ENCODE measurements around the gene TFF1.

Gene TFF1

GRCh38 chr21:42379426-42380215 is 13.3 kb upstream of the TFF1 start:
- DNase-seq: no peak

- DNase-seq: no peak
These were observed 12.1 kb upstream of the TFF1 start for GRCh38 chr21:42378418-42378817.

- no peak for DNase-seq
These were observed 11.6 kb upstream of the TFF1 start for GRCh38 chr21:42377951-42378340.

GRCh38 chr21:42377211-42377950 is 11.0 kb upstream of the TFF1 start:
- no peak for DNase-seq

- DNase-seq: no peak
These were observed 10.1 kb upstream of the TFF1 start for GRCh38 chr21:42376338-42376982.

- DNase-seq: no peak
These were observed 9.6 kb upstream of the TFF1 start for GRCh38 chr21:42375966-42376337.

GRCh38 chr21:42375506-42375905 is 9.2 kb upstream of the TFF1 start:
- no peak for DNase-seq

- no peak for DNase-seq
These were observed 8.6 kb upstream of the TFF1 start for GRCh38 chr21:42374864-42375499.

GRCh38 chr21:42374457-42374856 is 8.1 kb upstream of the TFF1 start:
- no peak for DNase-seq

GRCh38 chr21:42373908-42374455 is 7.6 kb upstream of the TFF1 start:
- DNase-seq: no peak

- no peak for DNase-seq
These were observed 7.0 kb upstream of the TFF1 start for GRCh38 chr21:42373196-42373907.

GRCh38 chr21:42370894-42371654 is 4.7 kb upstream of the TFF1 start:
- no peak for DNase-seq

GRCh38 chr21:42369821-42370220 is 3.5 kb upstream of the TFF1 start:
- DNase-seq: no peak

- DNase-seq: no peak
These were observed 1.2 kb upstream of the TFF1 start for GRCh38 chr21:42367367-42368165.

- no peak for DNase-seq
These were observed 565 bp downstream of the TFF1 start for GRCh38 chr21:42365770-42366169.

- DNase-seq: no peak
These were observed 1.9 kb downstream of the TFF1 start for GRCh38 chr21:42364304-42364865.

- DNase-seq: no peak
These were observed 3.0 kb downstream of the TFF1 start for GRCh38 chr21:42363312-42363711.

GRCh38 chr21:42362700-42363099 is 3.6 kb downstream of the TFF1 start:
- DNase-seq: no peak

GRCh38 chr21:42362198-42362597 is 4.1 kb downstream of the TFF1 start:
- DNase-seq: no peak

- peak; percentile 93 for DNase-seq
These were observed 5.0 kb downstream of the TFF1 start for GRCh38 chr21:42361286-42361685.

GRCh38 chr21:42360317-42360716 is 6.0 kb downstream of the TFF1 start:
- no peak for DNase-seq

Measured in NCI-H1694 treated with DMSO at 0.1 percent for 48 hours (cell line).